HG03354 (cell line): ENCODE measurements around the gene EDEM3.
"Not testable (repeated sequence)": the region's sequence is repeated elsewhere in the genome, so short reads cannot be mapped to it uniquely, and the experiment has no call there.

ENCODE experiments used
- ATAC-seq: cut with Tn5 transposase; IDR thresholded peaks from one replicate; pipeline ENCODE4 v1.9.1; 2021; ENCODE audit warnings: mild to moderate bottlenecking; ENCODE audit not compliant: unreplicated experiment, poor library complexity, severe bottlenecking

The EDEM3 gene, protein sequence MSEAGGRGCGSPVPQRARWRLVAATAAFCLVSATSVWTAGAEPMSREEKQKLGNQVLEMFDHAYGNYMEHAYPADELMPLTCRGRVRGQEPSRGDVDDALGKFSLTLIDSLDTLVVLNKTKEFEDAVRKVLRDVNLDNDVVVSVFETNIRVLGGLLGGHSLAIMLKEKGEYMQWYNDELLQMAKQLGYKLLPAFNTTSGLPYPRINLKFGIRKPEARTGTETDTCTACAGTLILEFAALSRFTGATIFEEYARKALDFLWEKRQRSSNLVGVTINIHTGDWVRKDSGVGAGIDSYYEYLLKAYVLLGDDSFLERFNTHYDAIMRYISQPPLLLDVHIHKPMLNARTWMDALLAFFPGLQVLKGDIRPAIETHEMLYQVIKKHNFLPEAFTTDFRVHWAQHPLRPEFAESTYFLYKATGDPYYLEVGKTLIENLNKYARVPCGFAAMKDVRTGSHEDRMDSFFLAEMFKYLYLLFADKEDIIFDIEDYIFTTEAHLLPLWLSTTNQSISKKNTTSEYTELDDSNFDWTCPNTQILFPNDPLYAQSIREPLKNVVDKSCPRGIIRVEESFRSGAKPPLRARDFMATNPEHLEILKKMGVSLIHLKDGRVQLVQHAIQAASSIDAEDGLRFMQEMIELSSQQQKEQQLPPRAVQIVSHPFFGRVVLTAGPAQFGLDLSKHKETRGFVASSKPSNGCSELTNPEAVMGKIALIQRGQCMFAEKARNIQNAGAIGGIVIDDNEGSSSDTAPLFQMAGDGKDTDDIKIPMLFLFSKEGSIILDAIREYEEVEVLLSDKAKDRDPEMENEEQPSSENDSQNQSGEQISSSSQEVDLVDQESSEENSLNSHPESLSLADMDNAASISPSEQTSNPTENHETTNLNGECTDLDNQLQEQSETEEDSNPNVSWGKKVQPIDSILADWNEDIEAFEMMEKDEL

DNA sequence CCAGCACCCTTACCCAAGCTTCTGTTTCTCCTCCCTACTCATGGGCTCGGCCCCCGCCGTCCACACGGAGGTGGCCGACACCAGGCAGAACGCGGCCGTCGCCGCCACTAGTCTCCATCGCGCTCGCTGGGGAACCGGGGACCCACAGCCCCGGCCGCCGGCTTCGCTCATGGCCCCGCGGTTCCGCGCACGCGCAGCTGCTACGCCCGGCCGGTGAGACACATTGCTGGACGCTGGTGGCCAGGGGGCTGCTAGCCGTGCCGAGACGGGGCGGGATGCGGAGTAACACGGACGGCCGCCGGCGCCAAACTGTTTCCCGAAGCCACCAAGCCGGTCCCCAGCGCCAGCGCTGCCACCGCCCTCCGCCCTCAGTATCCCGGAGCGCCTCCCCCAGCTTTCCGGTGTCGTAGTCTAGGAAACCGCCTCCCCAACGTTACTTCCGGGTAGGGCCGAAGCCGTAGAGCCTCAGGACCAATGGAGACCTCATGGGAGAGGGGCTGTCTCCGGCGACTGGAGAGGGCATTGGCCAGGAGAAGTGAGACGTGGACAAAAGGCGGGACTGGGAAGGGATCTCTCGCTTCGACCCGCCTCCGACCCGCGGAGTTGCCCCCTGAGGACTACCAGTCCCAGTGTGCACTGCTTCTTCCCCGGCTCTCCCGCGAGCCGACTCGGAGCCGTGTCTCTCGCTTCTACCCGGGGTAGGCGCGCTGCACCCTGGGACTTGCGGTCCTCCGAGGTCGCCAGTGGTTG, at the start of gene EDEM3:
Gene EDEM3, minus strand, starts transcription at position 383 of the 750 bp plus-strand sequence. Its CDS starts 212 bp downstream, at position 171.
- ATAC-seq, result peak; percentile 92

DNA sequence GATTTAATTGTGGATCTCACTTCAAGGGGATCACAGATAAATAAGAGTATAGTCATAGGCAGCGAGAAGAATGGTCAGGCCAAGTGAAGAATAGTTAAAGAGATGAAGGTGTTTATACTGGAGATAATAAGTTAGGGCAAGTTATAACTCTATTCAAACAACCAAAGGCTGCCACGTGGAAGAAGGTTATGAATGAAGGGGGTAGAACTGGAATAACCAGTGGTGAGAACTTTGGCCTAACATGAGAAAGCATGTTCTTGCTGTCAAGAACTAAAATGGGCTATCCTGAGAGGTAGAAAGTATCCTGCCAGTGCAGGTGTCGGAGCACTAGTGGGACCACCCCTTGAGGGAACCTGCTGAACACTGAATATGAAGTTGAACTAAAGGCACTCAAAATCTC, 49.6 kb upstream of the EDEM3 start:
- ATAC-seq, result no peak

DNA sequence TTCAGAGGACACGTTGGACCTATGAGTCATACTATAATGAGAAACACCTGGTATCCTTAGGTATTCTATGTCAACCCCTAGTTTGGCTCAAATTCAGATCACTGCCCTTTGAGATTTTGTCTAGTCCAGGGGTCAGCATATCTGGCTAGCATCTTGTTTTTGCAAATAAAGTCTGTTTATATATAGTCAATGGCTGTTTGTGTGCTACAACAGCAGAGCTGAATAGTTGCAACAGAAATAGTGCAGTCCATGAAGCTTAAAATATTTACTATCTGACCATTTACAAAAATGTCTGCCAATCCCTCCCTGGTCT, 48.5 kb upstream of the EDEM3 start:
- no peak for ATAC-seq

DNA sequence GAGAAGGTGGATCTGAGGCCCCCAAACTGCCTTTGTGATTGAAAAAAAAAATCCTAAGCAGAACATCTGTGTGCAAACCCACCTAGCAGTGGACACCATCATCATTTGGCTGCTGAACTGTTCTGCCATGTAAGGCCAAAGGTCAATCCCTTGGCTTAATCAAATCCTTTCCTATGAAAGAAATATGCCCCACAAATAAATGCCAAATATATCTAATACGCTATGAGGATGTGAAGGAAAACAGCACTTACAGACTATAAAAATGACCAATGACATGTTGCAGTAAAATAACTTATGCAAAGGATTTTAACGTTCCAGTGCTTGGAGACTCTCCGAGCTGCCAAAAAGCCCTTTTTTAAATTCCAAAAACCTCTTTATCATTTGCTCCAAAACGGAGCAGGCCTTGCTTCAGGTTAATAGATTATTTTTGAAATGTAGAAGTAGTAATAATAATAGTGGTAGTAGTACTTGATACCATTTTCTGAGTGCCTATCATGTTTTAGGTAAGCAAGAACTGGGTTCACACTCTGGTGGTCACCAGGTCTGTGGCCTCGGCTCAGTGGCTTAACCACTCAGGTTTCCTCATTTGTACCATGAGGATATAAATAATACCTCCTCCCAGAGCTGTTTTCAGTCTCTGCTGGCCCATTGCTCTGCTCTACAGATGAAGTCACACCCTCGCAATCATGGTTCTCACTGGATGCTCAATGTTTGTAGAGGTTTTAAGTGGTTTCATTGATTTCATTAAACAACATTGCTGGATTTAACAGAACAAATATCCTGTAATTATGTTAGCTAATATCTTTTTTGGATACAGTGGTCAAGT, 47.9 kb upstream of the EDEM3 start:
- no peak for ATAC-seq

DNA sequence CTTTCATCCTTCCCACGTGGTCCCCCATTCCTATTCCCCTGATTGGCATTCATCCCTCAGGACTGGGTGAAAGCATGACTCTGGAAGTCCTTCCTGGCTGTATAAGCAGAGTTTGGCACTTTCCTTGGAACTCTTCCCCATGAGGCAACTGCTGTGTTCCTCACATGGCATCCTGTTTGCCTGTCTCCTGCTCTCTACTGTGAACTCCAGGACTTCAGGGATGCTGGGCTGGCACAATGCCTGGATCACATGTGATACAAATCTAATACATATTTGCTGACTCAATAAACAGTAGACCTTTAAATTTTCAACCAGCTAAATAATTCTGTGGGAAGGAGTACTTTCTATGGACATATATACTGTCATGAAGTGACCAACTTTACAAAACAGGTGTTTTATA, 46.8 kb upstream of the EDEM3 start:
- ATAC-seq, result no peak

DNA sequence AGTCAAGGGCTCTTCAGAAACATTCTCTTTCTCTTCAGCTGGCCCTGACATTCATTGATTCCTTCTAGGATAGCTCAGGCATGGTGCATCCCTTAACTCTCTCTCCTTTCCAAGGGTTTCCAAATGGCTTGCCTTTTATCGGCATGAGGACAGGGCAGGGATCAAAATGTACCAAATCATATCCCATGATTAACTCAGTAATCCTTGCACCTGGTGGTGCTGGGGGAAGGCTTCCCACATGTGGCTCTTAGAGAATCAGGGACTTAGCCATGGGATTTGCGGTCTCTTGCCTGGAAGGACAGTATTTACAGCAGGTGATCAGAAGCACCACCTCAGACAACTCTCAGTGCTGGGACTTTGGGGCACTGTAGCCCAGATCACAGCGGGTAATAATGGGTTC, 46.2 kb upstream of the EDEM3 start:
- no peak for ATAC-seq

DNA sequence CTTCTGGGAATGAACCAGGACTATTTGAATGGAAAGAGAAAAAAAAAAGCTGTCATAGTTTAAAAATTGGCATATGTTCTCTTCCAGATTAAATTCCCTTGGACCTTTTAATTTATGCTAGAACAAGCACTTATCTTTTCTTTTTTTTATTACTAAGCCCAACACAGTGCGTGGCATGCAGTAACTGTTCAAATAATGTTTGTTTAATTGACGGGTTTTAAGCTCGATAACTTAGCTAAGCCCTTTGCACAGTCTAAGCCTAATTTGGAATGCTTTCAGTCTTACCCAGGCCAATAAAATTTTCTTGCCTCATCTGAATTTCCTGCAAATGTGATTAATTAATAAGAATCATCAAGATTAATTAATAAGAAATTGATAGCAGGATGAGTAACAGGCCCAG, 39.3 kb upstream of the EDEM3 start:
- no peak for ATAC-seq

DNA sequence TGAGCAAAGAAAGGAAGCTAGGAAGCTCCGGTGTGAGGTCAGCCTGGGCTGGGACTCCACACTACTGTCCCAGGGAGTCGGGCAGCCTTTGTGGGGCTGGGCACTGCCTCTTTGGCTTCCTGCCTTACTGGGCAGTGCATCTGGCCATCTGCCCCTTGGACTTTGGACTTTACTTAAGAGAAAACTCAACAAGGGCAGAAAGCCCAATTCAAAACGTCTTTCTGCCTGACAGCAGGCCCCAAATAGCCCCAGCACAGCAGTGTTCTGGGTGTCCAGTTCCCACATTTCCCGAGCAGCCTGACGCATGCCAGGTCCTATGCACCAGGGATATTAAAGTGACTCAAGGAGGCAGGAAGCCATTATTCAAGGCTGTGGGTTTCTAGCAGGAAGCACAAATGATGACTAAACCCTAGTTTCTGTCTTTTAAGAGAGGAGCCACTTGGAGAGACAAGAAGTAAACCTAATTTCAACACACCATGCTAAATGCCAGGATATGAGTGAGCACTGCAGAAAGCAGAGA, 37.9 kb upstream of the EDEM3 start:
- no peak for ATAC-seq

DNA sequence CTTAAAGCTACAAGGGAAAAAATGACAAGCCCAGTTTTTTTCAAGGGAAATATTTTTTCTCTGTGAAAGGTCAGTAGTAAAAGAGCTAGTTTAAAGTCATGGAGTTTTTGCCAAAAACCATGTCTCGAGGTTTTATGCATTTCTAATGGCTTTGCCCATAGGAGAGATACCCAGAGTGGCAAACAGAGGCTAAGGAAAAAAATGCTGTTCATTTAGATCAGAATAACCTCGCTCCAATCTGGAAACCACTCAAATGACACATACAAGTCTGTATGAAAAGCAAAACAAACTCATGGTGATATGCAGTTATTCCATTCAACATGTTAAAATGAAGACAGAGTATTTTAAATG, 36.9 kb upstream of the EDEM3 start:
- no peak for ATAC-seq

DNA sequence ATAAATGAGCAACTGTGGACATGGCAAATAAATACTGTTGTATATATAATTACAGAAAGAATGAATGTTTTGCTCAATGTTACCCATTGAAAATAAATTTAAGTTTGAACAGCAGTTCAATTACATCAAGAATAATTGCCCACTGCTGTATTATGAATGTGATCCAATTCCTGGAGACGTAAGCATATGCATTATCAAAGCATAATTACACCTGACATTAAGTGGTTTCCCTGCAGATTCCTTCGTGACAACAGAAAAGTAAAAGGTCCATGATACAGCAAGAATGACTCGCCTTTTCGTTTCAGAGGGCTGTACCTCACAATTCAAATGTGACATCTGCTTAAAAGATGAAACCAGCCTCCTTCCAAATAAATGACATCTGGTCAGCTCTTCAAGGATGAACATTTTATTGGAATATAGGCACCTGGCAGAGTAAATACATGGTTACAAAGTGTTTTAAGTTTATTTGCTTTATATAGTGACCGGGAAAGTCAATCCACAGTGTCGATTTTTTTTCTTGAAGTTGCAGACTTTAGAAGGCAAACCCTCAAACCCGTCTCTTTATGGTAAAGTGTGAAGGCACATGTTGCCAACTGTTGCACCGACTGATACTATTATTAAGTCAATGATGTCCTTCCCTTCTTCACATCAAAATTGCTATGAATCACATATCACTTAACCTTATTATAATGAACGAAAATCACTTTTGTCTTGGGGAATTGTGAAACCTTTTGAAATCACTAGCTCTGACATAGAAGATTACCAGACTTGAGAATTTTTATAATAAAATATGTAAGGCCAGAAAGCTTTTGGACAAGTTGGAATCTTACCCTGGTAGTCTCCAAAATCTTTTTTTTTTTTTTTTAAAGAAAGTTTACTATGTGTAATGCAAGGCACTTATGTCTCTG, 36.2 kb upstream of the EDEM3 start:
- no peak for ATAC-seq

DNA sequence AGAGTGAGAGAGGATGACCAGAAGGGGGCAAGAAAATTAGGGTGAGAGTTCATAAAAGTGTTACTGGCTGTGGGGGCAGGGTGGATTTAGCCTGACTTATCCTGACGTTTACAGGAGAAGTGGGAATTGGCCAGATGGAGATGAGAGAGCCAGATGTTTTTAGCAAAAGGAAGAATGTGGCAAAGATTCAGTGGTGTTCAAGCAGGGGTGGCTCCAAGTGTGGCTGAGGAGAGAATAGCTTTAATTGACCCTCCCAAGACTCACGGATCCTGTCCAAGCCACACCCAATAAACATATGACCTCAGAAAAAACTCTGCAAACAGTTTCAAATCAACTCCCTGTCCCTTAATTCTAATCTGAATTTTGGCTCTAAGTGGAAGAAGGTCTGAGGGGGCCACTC, 35.2 kb upstream of the EDEM3 start:
- ATAC-seq, result no peak

DNA sequence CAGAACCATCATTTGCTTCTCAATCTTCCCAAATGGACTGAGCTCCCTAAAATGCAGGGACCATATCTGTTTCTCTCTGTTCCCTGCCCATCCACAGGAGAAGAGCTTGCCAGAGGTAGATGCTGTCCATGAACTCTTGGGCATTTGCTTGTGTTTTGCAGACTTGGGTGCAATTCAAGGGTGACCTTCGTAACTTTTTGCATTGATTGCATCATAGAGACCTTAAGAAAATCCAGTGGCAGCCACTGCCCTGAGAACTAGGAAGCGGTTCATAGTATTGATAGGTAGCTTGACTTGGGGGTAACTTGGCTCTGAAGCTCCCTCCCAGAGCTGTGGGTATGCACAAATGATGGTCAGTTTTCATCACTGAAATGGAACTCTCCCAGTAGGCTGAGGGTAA, 34.3 kb upstream of the EDEM3 start:
- ATAC-seq, result no peak

DNA sequence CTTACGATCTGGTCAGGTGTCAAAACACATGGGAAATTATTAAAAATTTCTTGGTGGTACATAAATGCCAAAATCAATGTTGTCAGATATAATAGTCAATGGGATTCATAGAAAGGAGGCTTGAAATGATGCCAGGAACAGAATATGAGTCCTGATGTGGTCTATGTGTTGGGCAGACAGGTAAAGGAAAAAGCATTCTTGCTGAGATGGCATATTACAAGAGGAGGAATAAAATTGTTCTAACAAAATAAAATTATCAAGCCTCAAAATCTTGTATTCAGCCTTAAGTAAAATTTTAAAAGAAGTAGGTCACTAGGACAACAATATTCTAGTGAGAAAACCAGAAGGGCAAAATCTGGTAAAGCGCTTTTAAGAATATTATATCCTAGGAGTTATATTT, 30.9 kb upstream of the EDEM3 start:
- no peak for ATAC-seq

DNA sequence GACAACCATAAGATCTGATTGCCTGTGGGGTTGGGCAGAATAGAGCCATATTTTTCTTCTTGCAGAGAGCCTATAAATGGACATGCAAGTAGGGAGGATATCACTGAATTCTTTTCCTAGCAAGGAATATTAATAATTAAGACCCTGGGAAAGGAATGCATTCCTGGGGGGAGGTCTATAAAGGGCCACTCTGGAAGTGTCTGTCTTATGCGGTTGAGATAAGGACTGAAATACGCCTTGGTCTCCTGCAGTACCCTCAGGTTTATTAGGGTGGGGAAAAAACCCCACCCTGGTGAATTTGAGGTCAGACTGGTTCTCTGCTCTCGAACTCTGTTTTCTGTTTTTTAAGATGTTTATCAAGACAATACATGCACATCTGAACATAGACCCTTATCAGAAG, 29.1 kb upstream of the EDEM3 start:
- ATAC-seq, result not testable (repeated sequence)

DNA sequence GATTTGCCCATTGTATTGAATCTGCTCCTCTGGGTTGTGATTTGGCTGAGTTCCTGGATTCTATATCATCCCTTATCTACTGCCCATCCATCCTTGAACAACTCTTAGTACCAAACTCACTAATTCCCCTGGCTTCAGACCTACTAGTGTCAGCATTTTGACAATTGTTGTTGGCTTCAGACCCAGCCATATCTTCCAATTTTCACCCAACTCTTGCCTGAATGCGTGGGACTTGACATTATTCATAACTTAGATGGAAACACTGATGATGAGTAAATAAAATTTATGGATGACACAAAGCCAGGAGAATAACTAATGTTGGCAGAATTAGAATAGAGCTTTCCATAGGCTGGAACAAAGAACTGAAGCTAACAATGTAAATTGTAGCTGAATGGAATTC, 27.3 kb upstream of the EDEM3 start:
- ATAC-seq, result no peak

DNA sequence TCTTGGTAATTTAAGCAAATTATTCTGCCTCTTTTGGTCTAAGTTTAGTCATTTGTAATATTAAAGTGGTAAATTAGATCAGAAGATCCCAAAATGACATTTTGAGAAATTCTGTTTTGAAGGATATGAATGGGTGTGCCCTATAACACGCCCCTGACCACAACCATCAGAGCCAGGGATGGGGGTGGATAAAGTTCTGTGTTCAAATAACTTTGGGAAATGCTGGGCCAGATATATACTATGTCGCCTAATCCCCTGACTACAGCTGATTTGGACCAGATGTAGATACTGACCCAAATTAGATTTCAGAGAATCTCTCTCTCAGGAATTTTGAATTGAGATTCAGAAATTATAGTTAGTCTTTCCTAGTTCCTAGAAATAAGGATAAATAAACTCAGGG, 21.2 kb upstream of the EDEM3 start:
- ATAC-seq, result no peak

DNA sequence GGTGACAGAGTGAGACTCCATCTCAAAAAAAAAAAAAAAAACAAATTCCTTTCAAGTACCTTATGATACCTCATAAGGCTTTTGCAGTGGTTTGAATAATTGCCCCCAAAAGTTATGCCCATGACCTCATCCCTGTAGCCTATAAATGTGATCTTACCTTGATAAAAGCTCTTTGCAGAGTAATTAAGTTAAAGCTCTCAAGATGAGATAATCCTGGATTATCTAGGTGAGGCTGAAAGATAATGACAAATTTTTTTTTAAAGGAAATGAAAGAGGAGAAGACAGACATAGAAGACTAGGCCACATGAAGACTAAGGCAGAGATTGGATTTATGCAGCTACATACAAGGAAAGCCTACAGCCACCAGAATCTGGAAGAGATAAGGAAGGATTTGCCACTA, 20.7 kb upstream of the EDEM3 start:
- no peak for ATAC-seq

DNA sequence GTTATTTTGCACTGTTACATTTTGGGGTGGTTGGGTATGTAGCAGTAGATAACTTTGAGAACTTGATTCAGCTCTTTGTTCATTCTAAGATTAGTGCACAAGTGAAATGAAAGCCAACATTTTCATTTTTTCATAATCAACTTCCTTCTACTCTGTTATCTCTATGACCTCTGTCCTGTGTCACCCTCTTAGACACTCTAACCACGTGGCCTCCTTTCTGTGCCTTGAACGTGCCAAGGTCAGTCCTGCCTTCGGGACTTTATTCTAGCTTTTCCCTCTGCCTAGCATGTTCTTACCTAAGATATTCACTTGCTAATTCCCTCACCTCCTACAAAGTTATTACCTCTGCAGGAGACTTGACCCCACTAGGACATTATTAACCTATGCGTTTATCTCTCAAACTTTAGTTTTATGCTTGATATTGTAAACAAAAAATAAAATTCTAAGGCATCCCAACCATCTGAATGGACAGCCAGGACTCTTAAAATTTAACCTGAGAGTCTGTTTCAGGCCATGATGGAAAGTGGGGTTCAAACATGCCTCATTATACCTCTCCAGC, 19.2 kb upstream of the EDEM3 start:
- ATAC-seq, result no peak
